Measurements from ENCODE around the gene COL4A1.
"Not testable (repeated sequence)": the region's sequence is repeated elsewhere in the genome, so short reads cannot be mapped to it uniquely, and the experiment has no call there.

Gene COL4A1

GRCh38 chr13:110114316-110114715 lies 192.6 kb downstream of the COL4A1 start:
- DNase-seq (ENCODE audit: low read depth): no peak

GRCh38 chr13:110113284-110113764 lies 193.6 kb downstream of the COL4A1 start:
- peak; percentile 68 for DNase-seq (ENCODE audit: low read depth)

- not testable (repeated sequence) for DNase-seq (ENCODE audit: low read depth)
Observed at GRCh38 chr13:110112379-110112778, 194.6 kb downstream of the COL4A1 start.

GRCh38 chr13:110110783-110111182 lies 196.2 kb downstream of the COL4A1 start:
- DNase-seq (ENCODE audit: low read depth): no peak

- DNase-seq (ENCODE audit: low read depth): no peak
Observed at GRCh38 chr13:110109910-110110309, 197.0 kb downstream of the COL4A1 start.

GRCh38 chr13:110109140-110109783 lies 197.7 kb downstream of the COL4A1 start:
- no peak for DNase-seq (ENCODE audit: low read depth)

- no peak for DNase-seq (ENCODE audit: low read depth)
Observed at GRCh38 chr13:110108348-110109139, 198.4 kb downstream of the COL4A1 start.

GRCh38 chr13:110107568-110108347 lies 199.2 kb downstream of the COL4A1 start:
- no peak for DNase-seq (ENCODE audit: low read depth)

- DNase-seq (ENCODE audit: low read depth): no peak
Observed at GRCh38 chr13:110106726-110107125, 200.2 kb downstream of the COL4A1 start.

GRCh38 chr13:110105136-110105535 lies 201.8 kb downstream of the COL4A1 start:
- DNase-seq (ENCODE audit: low read depth): no peak

- no peak for DNase-seq (ENCODE audit: low read depth)
Observed at GRCh38 chr13:110103534-110103933, 203.4 kb downstream of the COL4A1 start.

GRCh38 chr13:110103026-110103425 lies 203.9 kb downstream of the COL4A1 start:
- DNase-seq (ENCODE audit: low read depth): peak; percentile 80

GRCh38 chr13:110102053-110102452 lies 204.9 kb downstream of the COL4A1 start:
- no peak for DNase-seq (ENCODE audit: low read depth)

GRCh38 chr13:110099922-110100321 lies 207.0 kb downstream of the COL4A1 start:
- DNase-seq (ENCODE audit: low read depth): no peak
